ENCODE data around the gene UBALD1.

The UBALD1 gene

DNA sequence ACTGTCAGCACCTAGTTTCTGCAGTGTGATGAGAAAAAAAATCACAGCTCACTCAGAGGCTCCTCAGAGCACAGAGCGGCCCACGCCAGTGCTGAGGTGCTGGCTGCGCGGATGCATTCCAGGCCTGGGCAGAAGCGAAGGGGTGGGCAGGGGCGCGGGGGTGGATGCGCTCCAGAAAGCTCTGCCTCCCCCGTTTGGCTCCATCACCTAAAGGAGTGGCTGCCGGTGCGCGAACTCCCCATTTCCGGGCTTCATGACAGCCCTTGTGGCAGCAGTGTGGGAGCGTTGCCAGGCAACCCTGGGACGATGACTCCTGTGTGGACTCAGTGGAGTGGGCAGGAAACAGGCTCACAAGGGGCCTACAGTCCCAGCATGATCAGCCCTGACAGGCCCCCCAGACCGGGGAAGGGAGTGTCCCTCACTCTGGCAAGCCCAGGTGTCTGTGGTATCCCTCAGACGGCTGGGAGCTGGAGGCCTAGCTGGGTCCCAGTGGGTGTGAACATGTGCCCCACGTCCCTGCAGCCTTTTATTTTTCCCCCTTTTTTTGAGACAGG lies 45.8 kb upstream of the UBALD1 start:
- H3K9ac ChIP-seq: no peak overlapping the region
- no peak overlapping the region for H2AFZ ChIP-seq
- H3K79me2 ChIP-seq: peaks cover 8% of the 10 kb centered on the region
- no peaks in the 10 kb centered on the region for H3K4me1 ChIP-seq
- no peaks in the 10 kb centered on the region for H3K27me3 ChIP-seq (ENCODE audit: control insufficient read depth, insufficient read depth, low read length)
- TF ChIP-seq, protein P1, sequence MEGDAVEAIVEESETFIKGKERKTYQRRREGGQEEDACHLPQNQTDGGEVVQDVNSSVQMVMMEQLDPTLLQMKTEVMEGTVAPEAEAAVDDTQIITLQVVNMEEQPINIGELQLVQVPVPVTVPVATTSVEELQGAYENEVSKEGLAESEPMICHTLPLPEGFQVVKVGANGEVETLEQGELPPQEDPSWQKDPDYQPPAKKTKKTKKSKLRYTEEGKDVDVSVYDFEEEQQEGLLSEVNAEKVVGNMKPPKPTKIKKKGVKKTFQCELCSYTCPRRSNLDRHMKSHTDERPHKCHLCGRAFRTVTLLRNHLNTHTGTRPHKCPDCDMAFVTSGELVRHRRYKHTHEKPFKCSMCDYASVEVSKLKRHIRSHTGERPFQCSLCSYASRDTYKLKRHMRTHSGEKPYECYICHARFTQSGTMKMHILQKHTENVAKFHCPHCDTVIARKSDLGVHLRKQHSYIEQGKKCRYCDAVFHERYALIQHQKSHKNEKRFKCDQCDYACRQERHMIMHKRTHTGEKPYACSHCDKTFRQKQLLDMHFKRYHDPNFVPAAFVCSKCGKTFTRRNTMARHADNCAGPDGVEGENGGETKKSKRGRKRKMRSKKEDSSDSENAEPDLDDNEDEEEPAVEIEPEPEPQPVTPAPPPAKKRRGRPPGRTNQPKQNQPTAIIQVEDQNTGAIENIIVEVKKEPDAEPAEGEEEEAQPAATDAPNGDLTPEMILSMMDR (IDR thresholded peaks at IDR 0.05): no peak
- H3K9me3 ChIP-seq (ENCODE audit: control insufficient read depth, low read length): no peaks in the 10 kb centered on the region
- no peaks in the 10 kb centered on the region for H3K36me3 ChIP-seq (ENCODE audit: control insufficient read depth, insufficient read depth, low read length)
- no peak overlapping the region for H3K27ac ChIP-seq
- no peak overlapping the region for H3K4me2 ChIP-seq (ENCODE audit: low read length)
- no peak overlapping the region for H3K4me3 ChIP-seq (ENCODE audit: low read depth, low read length)

GRCh38 chr16:4659363-4660353 lies 45.0 kb upstream of the UBALD1 start:
- no peaks in the 10 kb centered on the region for H3K36me3 ChIP-seq (ENCODE audit: control insufficient read depth, insufficient read depth, low read length)
- no peak overlapping the region for H2AFZ ChIP-seq
- no peaks in the 10 kb centered on the region for H3K27me3 ChIP-seq (ENCODE audit: control insufficient read depth, insufficient read depth, low read length)
- TF ChIP-seq, protein P1 (IDR thresholded peaks at IDR 0.05): no peak
- H3K4me1 ChIP-seq: no peaks in the 10 kb centered on the region
- H3K9ac ChIP-seq: no peak overlapping the region
- H3K4me3 ChIP-seq (ENCODE audit: low read depth, low read length): no peak overlapping the region
- H3K4me2 ChIP-seq (ENCODE audit: low read length): no peak overlapping the region
- H3K79me2 ChIP-seq: peaks cover 8% of the 10 kb centered on the region
- no peaks in the 10 kb centered on the region for H3K9me3 ChIP-seq (ENCODE audit: control insufficient read depth, low read length)
- no peak overlapping the region for H3K27ac ChIP-seq

DNA sequence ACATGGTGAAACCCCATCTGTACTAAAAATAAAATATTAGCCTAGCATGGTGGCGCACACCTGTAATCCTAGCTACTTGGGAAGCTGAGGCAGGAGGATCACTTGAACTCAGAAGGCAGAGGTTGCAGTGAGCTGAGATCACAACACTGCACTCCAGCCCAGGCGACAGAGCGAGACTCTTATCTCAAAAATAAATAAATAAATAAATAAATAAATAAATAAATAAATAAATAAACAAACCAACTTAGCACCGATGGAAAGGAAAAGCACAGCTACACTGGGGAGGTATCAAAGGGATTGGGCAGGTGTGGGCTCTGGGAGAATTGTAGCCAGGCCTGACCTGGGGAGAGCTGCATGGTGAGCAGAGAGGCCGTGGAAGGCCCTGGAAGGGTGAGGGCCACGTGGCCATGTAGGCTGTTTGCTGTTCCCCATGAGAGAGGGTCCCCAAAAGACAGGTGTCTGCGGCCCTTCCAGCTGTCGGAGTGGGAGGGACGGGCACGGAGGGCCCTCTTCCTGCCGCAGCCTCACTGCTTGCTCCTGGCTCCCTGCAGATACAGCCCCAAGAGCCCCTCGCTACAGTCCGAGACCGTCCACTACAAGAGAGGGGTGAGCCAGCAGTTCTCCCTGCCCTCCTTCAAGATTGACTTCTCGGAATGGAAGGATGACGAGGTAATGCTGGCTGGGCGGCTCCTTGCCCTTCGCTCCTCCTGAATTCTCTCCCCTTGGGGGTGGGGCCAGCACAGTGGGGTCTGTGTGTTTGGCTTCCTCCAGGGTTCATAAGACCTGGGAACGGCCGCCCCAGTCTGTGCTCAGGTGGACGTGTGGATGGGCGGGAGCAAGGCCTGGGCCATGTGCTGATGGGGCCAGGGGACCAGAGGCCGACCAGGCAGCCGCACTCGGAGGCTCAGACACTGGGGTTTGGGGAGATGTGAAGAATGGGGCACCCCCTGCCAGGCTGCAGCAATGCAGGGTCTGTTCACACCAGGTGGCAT lies 42.3 kb upstream of the UBALD1 start:
- no peak overlapping the region for H3K4me3 ChIP-seq (ENCODE audit: low read depth, low read length)
- no peaks in the 10 kb centered on the region for H3K36me3 ChIP-seq (ENCODE audit: control insufficient read depth, insufficient read depth, low read length)
- no peaks in the 10 kb centered on the region for H3K27me3 ChIP-seq (ENCODE audit: control insufficient read depth, insufficient read depth, low read length)
- H3K4me1 ChIP-seq: no peaks in the 10 kb centered on the region
- H2AFZ ChIP-seq: no peak overlapping the region
- no peaks in the 10 kb centered on the region for H3K9me3 ChIP-seq (ENCODE audit: control insufficient read depth, low read length)
- H3K9ac ChIP-seq: no peak overlapping the region
- TF ChIP-seq, protein P1 (IDR thresholded peaks at IDR 0.05): no peak
- H3K4me2 ChIP-seq (ENCODE audit: low read length): no peak overlapping the region
- no peak overlapping the region for H3K27ac ChIP-seq
- peaks cover 8% of the 10 kb centered on the region for H3K79me2 ChIP-seq

GRCh38 chr16:4656221-4656620 lies 41.5 kb upstream of the UBALD1 start:
- no peak overlapping the region for H3K4me3 ChIP-seq (ENCODE audit: low read depth, low read length)
- no peaks in the 10 kb centered on the region for H3K36me3 ChIP-seq (ENCODE audit: control insufficient read depth, insufficient read depth, low read length)
- TF ChIP-seq, protein P1 (IDR thresholded peaks at IDR 0.05): no peak
- peaks cover 9% of the 10 kb centered on the region for H3K79me2 ChIP-seq
- no peaks in the 10 kb centered on the region for H3K4me1 ChIP-seq
- H3K27me3 ChIP-seq (ENCODE audit: control insufficient read depth, insufficient read depth, low read length): no peaks in the 10 kb centered on the region
- H3K9me3 ChIP-seq (ENCODE audit: control insufficient read depth, low read length): no peaks in the 10 kb centered on the region
- no peak overlapping the region for H3K27ac ChIP-seq
- H3K4me2 ChIP-seq (ENCODE audit: low read length): no peak overlapping the region
- H3K9ac ChIP-seq: no peak overlapping the region
- H2AFZ ChIP-seq: no peak overlapping the region
